ENCODE results near the gene CAPN11.

Gene CAPN11

DNA sequence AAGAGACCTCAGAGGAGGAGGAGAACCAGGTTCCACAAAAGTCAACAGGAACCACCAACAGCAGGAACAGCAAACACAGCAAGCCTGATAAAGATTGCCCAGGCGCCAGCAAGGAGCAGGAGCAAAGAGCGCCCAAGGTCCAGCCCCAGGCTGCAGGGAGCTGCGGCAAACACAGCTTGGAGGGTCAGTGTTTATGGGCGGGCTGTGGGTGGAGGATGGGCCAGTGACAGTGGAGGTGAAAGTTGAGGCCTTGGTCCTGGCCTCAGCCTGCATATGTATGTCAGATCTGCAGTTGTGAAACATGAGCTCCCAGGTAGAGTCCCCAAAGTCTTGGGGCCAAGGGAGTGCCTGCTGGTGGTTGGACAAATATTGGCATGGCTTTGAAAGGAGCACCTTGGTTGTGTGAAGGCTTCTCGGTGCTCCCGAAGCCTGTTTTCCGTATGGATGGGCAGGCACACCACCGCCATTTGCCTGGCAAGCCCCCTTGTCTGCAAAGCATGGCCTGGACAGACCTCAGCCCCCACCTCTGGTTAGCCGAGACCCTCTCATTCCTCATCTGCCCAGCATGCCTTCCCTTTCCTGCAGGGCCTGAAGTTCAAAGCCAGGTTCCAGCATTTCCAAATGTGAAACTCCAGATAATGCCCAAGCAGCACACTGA is 2.0 kb upstream of the CAPN11 start:
- no peak for DNase-seq (ENCODE audit: low read depth)

DNA sequence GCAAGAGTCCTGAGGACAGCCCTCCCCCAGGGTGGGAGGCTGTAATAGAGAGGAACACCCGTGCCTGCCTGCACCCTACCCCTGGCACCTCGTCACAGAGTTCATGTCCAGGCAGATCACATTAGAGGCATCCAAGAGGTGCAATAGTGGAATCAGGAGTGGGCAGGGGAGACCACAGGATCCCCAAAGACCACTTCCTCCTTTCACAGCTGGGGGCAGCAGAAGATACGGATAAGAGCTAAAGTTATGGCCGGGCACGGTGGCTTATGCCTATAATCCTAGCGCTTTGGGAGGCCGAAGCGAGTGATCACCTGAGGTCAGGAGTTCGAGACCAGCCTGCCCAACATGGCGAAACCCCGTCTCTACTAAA is 1.5 kb upstream of the CAPN11 start:
- DNase-seq (ENCODE audit: low read depth), result no peak

DNA sequence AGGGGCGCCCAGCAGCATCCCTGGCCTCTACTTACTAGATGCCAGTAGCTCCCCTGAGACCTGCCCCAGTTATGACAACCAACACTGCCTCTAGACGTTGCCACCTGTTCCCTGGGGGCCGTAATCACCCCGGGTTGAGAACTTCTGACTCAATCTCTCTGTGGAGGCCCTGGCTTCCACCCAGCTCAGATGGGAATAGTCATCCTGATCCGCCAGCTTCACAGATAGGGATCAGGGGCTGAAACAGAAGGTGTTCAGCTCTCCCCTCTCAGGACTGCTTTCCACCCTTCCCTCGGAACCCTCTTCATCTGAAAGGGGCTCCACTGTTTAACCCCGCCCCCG is 3.3 kb downstream of the CAPN11 start:
- no peak for DNase-seq (ENCODE audit: low read depth)

DNA sequence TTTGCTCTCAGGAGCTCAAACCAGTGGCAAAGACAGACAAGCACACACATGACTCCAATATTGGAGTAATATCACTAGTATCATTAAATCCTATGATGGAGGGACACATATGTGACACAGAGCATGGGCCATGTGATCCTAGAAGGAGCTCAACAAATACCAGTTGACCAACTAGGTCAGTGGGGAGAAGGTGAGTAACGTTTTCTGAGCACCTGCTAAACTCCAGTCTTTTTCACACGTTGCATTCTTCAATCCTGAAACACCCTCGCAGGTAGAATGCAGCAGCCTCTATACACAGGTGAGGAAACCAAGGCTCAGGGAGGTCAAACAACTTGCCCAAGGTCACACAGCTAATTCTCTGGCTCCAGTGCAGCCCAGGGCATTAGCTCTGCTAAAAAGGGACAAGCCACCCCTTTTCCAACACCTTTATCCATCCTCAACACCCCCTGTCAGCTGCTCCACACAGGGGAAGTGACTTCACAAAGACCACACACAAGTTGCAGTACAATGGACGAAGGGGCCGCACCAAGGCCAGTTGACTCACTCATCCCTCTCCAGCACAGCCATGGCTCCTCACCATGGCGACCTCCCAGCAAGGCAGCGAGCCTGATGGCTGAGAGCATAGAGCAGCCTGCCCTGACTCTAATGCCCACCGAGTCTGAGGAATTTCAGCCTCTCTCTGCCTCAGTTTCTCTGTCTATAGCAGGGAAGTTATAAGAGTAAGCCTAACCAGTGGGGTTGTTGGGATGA is 4.4 kb downstream of the CAPN11 start:
- no peak for DNase-seq (ENCODE audit: low read depth)

DNA sequence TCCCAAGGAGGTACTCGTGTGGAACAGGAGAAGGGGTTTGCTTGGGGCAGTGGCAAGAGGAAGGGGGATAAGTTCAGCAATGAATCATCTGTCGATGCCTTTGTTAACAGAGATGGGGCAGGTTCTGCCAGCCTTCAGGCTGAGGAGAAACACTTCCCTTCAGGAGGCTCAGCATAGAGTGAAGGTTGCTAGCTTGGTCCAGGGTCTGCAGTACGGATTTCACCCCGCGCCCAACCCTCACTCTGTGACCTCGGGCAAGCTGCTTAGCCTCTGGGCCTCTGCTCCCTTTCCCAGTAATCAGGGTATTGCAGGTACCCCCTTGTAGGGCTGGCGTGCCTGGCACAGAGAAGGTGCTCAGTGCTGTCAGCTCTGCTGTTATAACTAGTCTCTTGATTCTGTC is 7.5 kb downstream of the CAPN11 start:
- DNase-seq (ENCODE audit: low read depth), result no peak

DNA sequence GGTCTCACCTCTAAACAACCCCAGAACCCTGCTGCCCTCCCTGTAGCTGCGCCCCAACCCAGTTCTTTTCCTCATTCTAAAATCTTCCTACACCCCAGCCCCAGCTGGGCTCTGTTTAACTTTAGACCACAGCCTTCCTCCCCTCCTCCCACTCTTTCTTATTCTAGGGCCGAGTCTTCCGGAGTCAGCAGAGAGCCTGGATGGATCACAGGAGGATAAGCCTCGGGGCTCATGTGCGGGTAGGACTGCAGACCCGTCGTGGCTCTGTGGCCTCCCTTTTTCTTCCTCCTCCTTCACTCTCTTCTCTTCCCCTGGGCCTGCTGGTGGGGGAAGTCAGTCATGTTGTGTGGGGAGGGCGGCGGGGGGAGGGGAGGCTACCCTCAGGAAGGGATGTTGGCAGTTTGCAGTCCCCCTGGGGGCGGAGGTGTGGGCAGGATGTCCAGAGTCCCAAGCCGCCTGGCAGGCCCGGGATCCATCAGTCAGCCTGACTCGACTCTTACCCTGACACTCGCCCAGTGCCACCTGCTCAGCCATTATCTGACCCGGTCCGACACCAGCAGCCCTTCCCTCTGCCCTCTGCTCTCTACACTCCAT is 8.1 kb downstream of the CAPN11 start:
- DNase-seq (ENCODE audit: low read depth), result no peak

DNA sequence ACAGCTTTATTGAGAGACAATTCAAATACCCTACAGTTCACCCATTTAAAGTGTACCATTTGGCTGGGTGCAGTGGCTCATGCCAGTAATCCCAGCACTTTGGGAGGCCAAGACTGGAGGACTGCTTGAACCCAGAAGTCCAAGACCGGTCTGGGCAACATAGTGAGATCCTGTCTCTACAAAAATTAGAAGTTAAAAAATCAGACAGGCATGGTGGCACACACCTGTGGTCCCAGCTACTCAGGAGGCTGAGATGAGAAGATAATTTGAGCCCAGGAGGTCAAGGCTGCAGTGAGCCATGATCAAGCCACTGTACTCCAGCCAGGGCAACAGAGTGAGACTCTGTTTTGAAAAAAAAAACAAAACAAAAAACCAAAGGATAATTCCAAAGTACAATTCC is 8.9 kb downstream of the CAPN11 start:
- DNase-seq (ENCODE audit: low read depth), result no peak

DNA sequence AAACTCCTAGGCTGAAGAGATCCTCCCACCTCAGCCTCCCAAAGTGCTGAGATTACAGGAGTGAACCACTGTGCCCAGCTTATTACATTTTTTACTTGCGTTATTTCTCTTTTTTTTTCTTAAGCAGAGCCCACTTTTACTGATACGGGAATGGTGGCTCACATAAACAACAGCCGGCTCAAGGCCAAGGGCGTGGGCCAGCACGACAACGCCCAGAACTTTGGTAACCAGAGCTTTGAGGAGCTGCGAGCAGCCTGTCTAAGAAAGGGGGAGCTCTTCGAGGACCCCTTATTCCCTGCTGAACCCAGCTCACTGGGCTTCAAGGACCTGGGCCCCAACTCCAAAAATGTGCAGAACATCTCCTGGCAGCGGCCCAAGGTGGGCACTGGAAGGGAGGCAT is 10.5 kb downstream of the CAPN11 start:
- DNase-seq (ENCODE audit: low read depth), result no peak

DNA sequence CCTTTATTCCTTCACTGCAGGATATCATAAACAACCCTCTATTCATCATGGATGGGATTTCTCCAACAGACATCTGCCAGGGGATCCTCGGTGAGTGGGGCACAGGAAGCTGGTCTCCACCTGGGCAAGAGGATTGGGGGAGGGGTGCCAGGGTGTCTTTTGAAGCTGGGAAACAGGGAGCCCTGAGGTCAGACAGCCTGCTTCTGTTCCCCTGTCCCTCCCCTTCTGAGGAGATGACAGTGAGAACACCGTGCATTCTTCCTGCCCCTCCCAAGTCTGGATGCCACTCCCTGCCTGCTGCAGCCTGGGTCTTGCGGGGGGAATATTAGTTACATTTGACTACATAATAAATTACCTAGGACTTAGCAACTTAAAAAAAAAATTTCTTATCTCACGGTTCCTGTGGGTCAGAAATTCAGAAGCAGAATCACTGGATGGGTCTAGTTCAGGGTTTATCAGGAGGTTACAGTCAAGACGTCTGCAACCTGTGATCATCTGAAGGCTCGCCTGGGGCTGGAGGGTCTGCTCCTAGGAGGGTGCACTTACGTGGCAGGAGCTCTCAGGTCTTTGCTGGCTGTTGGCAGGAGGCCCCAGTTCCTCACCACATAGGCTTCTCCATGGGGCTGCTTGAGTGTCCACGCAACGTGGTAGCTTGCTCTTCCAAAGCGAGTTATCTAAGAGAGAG is 11.4 kb downstream of the CAPN11 start:
- DNase-seq (ENCODE audit: low read depth), result no peak

DNA sequence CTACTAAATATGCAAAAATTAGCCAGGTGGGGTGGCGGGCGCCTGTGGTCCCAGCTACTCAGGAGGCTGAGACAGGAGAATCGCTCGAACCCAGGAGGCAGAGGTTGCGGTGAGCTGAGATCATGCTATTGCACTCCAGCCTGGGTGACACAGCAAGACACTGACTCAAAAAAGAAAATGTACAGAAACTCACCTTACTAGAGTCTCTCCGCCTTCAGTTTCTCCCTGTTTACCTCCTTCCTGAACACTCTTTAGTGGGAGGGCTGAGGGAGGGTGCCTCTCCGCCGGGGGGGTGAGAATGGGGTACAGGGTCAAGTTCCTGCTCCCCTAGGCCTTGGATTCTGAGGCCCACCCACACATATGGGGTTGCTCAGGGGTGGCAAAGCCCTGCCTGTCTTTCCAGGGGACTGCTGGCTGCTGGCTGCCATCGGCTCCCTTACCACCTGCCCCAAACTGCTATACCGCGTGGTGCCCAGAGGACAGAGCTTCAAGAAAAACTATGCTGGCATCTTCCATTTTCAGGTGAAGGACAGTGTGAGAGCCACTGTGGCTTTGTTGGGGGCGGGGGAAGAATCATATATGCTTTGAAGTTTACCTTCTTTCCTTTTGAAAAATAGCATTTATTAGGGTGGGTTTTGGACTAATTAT is 13.4 kb downstream of the CAPN11 start:
- no peak for DNase-seq (ENCODE audit: low read depth)

DNA sequence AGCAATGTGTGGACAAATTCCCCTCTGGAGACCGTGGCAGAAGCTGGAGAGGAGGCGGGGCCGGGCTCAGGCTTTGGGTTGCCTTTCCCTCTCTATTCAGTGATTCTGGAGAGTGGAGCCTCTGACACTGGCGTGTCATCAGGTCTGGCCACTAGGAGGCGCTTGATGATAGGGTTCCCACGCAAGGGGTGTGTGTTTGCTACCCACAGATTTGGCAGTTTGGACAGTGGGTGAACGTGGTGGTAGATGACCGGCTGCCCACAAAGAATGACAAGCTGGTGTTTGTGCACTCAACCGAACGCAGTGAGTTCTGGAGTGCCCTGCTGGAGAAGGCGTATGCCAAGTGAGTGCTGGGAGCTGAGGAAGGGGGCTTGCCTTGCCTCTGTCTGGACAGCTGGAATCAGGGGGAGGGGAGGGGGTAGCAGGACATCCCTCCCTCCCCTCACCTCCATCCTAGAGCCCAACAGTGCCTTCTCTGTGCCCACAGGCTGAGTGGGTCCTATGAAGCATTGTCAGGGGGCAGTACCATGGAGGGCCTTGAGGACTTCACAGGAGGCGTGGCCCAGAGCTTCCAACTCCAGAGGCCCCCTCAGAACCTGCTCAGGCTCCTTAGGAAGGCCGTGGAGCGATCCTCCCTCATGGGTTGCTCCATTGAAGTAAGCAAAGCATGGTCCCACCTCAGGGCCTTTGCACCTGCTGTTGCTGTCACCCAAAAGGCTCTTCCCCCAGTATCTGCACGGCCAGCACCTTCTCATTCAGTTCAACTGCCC is 14.3 kb downstream of the CAPN11 start:
- peak; percentile 64 for DNase-seq (ENCODE audit: low read depth)

DNA sequence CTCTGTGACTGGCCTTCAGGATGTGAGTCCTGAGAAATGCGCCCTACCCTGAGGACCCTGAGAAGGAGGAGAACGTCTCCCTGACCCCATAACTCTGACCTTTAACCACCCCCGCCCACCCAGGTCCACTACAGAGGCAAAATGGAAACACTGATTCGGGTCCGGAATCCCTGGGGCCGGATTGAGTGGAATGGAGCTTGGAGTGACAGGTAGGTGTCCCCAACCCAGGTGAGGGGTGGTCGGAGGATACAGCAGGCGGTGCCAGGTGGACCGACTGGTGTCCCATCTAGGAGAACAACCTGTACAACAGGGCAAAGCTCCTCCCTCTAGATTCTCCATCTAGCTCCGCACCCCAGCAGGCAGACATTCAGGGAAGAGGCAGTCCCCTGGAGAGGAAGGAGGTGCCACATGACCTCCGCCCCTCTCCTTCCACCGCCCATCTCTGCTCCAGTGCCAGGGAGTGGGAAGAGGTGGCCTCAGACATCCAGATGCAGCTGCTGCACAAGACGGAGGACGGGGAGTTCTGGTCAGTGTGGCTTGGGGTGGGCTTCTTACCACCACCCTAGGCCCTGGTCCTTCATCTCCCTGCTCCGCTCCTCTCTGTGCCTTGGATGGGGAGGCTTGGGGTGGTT is 17.6 kb downstream of the CAPN11 start:
- DNase-seq (ENCODE audit: low read depth), result no peak

DNA sequence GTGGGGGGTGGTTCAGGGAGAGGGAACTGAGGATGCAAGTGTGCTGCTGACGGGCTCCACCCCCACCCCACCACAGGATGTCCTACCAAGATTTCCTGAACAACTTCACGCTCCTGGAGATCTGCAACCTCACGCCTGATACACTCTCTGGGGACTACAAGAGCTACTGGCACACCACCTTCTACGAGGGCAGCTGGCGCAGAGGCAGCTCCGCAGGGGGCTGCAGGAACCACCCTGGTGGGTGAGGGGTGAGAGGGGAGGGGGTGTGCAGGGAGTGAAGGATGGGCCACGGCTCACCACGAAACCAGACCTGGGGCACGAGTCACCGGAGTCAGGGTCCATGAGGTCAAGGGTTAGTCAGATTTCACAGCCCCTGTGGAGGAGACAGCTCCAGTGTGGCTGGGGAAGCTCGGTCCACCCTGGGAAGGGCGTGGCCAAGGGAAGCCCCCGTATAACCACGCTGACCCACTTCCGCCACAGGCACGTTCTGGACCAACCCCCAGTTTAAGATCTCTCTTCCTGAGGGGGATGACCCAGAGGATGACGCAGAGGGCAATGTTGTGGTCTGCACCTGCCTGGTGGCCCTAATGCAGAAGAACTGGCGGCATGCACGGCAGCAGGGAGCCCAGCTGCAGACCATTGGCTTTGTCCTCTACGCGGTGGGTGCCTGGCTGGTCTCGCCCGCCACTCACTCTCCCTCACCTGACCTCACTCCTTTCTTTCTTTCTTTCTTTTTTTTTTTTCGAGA is 18.3 kb downstream of the CAPN11 start:
- DNase-seq (ENCODE audit: low read depth), result no peak

DNA sequence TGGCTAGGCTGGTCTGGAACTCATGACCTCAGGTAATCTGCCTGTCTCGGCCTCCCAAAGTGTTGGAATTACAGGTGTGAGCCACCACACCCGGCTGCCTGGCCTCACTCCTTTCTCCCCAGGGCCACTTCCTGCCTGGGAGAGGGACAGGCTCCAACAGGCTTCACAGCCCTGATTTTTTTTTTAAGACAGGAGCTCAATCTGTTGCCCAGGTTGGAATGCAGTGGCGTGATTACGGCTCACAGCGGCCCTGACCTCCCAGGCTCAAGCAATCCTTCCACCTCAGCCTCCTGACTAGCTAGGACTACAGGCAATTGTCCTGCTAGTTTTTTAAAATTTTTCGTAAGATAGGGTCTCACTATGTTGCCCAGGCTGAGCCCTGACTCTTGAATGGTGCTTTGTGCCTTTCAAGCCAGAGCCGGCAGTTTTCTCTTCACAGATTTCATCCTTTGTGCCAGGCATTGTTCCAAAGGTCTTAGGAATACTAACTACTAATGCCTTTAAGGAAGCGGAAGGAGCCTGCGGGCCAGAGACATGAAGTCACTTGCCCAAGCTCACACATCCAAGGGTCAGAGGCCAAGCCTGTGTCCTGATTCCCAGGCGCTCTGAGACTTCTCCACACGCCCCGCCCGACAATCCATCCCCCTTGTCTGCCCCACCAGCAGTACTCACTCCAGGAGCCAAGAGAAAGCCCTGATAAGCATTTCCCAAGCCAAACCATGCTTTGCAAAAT is 19.2 kb downstream of the CAPN11 start:
- DNase-seq (ENCODE audit: low read depth), result no peak

DNA sequence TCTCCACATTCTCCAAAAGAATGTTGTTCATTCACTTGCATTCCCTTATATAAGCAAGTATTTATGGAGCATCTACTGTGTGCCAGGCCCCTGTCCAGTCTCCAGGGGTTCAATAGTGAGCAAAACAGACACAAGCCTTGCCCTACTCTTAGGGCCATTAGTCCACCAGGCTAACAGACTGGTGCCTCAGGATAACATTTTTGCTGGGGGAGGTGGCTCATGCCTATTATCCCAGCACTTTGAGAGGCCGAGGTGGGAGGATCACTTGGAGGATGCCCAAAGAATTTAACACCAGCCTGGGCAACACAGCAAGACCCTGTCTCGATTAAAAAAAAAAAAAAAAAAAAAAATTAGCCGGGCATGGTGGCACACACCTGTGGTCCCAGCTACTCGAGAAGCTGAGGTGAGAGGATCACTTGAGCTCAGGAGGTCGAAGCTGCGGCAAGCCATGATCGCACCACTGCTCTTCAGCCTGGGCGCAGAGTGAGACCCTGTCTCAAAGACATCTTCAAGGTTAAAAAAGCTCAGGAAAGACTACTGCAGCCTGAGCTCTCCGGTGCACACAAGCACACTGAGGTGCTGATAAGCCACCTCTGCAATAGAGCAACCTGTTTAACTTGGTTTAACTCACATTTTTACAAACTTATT is 19.9 kb downstream of the CAPN11 start:
- no peak for DNase-seq (ENCODE audit: low read depth)

DNA sequence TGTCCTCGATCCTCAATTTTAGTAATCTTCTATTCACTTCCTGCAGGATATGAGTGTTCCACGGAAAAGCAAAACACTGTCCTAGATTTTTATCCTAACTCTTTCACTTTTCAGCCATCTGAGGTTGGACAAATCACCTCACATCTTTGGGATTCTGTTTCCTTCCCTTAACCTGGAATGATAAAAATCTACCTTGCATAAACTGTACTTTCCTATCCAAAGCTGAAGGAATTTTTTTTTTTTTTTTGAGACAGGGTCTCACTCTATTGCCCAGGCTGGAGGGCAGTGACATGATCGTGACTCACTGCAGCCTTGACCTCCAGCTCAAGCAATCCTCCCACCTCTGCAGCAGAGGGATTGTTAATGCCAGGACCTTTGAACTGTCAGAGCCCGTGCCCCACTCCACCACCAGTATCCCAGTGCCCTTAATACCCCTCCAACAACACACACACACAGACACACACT is 20.5 kb downstream of the CAPN11 start:
- DNase-seq (ENCODE audit: low read depth), result no peak

DNA sequence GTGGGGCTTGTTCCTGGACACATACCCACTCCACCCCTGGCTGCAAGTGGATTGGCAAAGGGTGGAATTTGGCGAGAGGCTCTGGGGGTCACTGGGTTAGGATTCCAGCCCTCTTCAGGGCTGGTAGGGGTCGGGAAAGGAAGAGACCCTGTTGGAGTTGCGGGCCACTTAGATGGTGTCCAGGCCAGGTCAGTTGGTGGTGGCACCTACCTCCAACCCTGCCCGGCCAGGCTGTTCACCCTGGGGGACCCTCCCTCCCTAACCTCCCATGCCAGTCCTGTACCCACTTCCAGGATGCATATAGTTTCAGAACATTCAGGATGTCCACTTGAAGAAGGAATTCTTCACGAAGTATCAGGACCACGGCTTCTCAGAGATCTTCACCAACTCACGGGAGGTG is 21.0 kb downstream of the CAPN11 start:
- DNase-seq (ENCODE audit: low read depth), result no peak

DNA sequence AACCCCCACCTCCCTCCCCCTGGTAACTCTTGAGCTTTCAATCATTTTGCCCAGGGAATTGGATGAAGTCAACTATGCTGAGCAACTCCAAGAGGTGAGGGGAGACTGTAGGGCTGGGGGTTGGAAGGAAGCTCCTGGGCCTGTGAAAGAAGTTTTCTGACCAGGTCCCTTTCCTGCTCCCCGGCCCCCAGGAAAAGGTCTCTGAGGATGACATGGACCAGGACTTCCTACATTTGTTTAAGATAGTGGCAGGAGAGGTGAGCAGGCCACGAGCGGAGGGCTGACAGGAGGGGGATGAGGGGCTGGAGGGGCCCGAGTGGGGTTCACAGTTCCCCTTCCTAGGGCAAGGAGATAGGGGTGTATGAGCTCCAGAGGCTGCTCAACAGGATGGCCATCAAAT is 21.8 kb downstream of the CAPN11 start:
- DNase-seq (ENCODE audit: low read depth), result no peak

DNA sequence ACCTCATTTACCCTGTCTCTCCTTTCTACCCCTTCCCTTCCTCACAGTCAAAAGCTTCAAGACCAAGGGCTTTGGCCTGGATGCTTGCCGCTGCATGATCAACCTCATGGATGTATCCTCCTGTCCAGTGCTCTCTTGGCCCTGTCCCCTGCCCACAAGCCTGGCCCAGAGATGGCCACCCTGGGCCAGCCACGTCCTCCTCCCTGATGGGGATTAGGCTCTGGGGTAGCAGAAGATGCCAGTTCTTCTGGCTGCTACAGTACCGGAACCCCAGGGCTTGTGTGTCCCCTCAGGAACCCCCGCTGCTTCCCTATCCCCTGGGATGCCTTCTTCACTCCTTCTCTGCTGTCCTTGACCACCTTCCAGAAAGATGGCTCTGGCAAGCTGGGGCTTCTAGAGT is 22.3 kb downstream of the CAPN11 start:
- no peak for DNase-seq (ENCODE audit: low read depth)
